GM21447 (cell line): ENCODE results near the gene RGL2.
A peak's percentile ranks its signal among the peaks of the same experiment; 100 is the strongest.

Experiments used
- ATAC-seq: cut with Tn5 transposase; IDR thresholded peaks from one replicate; pipeline ENCODE4 v1.9.1; 2021; ENCODE audit not compliant: unreplicated experiment

Gene RGL2

DNA sequence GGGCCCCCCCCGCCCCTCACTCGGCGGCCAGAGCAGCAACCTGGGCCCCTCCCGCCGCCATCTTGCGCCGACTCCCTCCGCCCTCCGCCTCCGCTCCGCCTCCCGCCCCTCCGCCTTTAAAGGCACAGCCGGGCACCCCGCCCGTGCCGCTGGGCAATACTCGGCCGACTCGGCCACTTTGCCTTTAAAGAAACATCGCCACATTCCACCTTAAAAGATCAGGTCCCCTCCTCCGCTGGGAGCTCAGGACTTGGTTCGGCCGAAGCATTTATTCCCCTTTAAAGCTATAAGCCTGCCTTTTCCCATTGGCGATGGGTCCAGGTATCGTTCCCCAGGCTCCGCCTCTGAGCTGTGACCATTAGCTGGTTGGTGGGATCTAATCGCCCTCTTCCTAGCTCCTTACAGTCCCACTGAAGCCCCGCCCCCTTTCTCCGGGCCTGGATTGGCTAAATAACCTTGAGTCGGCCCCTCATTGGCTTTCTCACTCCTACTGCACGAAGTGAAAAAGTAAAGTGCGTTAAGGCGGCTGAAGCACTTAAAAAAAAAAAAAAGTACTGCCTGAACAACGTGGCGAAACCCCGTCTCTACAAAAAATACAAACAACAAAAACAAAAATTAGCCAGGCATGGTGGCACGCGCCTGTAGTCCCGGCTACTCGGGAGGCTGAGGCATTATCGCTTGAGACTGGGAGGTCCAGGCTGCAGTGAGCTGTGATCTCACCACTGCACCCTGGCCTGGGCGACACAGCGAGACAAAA, 19.1 kb upstream of the RGL2 start, which contains the start of gene ZBTB22:
ZBTB22 (minus strand) TSS at position 76 of the 757 bp plus-strand sequence. CDS start 828 bp downstream, outside the sequence.
- peak; percentile 51 for ATAC-seq

DNA sequence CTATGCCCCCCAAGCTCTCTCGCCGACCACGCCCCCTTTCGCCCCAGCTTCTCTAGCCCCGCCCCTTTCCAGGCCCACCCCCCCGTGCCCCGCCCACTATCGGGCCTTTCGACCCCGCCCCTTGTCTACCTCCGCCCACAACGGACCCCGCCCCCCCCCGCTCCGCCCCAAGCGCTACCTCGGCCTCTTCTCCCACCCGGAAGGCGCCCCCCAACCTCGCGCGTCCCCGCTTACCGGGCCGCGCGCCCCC, 18.6 kb upstream of the RGL2 start:
- ATAC-seq: no peak

DNA sequence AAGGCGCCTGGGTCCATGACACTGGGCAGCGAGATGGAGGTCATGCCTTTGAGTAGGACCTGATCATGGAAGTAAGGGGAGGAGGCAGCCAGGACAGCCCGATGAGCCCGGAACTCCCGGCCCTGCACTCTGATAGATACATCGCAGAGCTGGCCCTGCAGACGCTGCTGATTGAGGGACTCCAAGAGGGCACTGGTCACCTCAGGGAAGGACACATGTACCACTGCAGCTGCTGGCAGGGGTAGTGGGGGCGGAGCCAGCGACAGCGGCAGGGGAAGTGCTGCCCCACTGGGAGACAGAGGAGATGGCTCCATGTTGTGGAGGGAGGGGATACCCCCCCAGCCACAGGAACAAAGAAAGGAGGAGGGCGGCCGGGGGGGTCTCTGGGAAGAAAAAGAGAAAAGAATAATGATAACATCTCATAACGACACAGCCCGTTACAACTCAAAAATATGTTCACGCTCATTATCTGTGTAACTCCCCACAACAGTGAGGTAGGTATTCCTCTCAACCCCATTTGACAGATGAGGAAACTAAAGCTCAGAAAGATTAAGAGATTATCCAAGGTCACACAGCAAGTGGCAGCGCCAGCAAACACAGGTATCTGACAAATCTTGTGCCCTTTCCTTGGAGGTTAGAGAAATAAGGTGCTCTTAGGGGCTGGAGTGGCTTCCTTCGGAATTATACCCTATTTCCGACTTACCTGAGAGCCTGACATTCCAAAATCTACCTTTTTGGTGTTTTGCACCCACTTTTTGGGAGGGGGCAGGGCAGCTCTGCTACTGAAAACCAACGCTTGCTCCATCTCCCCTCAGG, 18.1 kb upstream of the RGL2 start:
- no peak for ATAC-seq

DNA sequence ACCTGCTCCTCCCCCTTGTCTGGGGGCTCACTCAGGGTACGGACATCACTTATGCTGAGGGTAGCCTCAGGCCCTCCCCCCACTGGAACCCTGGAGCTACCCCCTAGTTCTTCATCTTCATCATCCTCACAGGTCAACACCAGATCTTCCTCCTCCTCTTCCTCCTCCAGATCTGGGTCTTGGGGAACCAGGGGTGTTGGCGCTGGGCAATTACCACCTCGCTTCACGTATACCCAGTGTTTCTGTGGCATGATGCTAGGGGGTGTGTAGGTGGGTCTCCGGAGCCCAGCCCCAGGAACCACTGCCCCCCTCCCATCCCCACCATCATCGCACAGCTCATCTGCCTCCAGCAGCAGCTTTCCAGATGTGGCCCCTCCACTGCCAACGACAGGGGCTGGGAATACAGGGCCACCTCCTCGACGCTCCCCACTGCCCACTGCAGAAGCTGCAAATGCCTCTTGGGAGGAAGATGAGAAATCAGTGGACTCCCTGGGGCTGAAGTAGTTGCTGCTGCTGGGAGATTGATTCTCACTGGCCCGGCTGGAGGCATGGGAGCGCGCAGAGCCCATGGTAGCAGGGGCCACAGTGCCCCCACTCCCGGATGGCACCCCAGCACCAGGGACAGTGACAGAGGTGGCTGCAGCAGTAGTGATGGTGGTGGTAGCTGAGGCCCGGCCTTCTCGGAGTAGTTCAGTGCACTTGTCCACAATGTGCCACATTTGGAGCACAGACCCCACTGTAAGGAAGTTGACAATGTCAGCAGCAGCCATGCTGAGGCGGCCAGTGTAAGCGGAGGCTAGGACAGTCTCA, 17.3 kb upstream of the RGL2 start:
- ATAC-seq: no peak

DNA sequence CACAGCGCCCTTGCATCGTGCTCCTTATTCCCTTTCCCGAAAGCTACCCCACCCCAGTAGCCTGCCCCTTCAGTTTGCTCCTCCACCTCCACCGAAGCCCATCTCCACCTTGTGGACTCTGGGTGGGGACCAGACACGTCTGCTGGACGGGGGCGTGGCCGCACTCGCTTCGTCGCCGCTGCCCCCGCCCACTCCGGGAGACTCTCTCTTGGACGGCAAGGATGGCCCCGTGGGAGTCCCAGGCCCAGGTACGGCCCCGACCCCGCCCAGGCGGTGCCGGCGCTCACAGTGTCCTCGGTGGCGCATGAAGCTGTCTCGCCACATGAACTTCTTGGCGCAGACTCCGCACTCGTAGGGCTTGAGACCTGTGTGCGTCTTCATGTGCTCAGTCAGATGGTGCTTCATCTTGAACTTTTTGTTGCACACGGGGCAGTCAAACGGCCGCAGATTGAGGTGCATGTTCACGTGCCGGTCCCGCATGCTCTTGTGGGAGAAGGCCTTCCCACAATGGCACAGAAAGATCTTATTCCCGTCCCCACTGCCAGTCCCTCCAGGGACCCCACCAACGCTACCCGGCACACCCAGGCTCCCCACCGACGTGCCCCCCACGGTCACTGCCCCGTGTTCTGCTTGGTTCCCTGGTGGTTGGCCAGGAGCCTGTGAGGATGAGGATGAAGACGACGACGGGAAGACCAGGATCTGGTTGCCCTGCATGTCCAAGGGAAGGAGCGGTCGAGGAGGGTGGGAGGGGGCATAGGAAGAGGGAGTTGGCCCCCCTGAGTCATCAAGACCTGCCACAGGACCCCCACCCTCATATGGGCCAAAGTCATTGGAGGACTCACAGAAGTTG, 16.4 kb upstream of the RGL2 start:
- no peak for ATAC-seq

DNA sequence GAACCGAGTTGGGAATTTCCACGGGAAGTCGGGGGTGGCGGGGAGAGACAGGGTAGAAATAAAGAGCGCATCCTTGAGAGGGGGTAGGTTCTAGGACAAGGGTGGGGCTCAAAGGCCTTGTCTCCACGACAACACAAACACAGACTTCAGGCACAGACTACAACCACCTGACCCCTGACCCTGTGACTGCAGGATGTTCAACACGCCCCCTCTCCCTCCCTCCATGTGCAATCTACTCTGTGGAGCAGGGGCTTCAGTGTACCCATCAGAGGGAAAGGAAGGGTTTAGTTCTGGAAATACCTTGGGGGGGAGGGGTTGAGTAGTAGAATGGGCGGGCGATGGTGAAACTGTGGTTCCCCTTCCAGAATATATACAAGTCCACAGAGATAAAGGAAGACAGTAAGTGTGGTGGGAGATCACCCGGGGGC, 15.8 kb upstream of the RGL2 start:
- no peak for ATAC-seq

DNA sequence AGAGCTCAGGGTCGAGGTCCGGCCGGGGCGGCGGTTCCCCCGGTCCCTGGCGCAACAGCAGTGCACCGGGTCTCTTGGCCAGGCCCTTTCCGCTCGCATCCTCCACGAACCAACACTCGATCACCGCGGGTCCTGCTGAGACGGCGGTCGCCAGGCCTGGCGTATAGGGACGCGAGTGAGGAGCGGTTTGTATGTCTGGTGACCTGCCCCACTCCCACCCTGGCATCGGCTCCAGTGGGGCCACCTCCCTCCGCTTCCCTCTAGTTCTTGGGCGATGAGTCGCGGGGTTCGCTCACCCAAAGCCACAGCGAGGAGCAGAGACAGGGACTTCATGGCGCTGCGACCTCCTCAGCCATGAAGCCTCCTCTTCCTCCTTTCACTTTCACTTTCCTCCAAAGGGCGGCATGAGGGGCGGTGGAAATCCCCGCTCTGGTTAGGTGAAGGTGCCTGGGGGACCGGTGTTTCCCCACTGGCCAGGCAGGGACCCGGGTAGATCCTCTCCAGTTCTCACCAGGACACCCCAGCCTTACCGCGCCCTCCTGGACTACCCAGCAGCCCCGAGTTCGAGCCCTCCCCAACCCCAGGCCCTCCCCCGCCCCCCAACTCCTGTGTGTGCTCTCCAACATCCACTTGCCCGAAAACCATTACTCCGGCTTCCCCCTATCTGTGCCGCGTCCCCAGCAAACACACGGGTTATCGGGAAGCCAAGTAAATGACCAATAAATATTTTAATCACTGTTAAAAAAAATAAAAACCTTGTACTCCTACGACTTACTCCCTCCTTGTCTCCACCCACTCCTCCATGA, 15.2 kb upstream of the RGL2 start, which contains the start of gene TAPBP:
TAPBP (minus strand) TSS at position 370 of the 806 bp plus-strand sequence; CDS start at position 333, 37 bp downstream.
- peak; percentile 36 for ATAC-seq

DNA sequence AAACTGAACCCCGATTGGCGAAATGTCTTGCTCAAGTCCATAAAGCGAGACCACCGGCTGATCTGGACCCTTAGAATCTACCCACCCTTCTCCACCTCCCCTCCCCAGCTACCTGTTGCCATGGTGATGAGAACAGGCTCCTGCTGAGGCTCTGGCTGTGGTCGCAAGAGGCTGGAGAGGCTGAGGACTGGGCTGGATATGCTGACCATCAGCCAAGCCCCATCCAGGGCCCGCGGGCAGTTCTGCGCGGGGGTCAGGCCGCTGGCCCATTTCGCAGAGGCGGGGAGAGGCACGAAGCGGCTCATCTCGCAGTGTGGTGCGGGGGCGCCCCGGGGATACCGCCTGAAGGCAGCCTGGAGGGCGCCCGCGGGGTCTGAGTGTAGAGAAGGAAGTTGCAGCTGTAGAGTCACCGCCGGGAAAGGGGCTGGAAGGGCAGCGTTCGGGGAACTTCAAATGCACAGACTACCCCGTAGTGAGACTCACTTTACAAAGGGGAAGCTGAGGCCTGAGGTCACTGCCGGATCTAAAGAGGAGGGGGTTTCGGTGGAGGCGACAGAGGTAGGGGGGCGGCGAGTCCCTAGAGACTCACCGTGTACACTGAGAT, 14.5 kb upstream of the RGL2 start:
- ATAC-seq: peak; percentile 9

DNA sequence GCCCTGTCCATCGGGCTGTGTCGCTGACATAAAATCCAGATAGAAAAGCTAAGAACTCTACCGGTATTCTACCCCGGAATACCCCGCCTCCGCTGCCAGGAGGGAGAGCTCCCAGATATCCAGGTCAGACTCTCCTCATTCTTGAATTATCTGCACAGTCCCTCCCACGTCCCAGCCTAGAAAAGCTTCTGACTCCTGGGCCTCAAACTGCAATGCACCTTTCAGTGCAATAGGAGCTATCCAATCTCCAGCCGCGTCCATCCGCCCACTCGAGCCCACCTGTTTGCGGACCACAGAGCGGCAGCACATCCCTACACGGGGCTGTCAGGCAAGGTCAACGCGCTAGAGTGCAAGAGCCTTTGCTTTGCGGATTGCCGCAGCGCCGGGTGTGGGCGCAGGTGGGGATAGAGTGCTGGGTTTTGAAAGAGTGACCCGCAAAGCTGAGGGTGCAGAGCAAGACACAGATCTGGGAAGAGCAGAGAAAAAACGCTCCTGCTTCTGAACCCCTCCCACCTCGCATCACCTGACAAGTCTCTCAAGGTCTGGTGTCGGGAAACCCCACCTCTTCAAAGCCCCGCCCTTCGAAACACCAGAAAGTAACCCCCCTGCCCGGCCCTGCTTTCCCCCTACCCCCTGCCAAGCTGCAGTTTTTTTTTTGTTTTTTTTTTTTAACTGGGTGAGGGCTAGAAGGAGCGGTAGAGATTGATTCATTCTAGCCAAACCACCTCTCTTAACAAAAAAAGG, 13.8 kb upstream of the RGL2 start:
- ATAC-seq: peak; percentile 37

DNA sequence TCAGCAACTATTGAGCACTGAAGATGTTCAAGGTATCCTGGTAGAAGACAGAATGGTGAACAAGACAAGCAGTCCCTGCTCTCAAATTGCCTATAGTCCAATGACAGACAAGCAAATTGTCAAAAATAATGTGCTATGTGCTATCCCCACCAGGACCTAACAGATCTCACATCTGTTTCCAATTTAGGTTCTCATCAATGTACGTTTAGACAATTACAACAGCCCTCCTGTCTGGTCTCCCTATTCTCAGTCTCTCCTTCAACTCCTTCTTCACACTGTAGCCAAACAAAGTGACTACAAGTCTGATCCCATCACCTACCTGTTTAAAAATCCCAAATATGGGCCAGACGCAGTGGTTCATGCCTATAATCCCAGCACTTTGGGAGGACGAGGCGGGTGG, 7.6 kb upstream of the RGL2 start:
- ATAC-seq: no peak

DNA sequence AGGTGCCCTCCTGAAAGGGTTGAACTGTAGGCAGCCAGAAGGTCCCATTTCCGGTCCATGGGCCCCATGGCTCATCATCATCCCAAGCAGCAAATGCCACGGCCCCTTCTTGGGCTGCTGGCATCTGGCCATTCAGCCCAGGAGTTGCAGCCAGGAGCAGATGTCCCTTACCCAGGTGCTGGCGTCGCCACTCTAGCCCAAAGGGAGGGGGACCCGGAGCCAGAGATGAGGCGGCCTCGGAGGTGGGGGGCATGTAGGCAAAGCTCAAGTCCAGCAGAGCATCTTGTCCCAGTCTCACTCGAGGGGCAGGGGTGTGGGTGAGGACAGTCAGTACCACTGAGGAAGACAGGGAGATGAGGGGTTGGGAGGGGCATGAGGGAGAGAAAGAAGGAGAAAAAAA, 6.3 kb upstream of the RGL2 start:
- no peak for ATAC-seq

DNA sequence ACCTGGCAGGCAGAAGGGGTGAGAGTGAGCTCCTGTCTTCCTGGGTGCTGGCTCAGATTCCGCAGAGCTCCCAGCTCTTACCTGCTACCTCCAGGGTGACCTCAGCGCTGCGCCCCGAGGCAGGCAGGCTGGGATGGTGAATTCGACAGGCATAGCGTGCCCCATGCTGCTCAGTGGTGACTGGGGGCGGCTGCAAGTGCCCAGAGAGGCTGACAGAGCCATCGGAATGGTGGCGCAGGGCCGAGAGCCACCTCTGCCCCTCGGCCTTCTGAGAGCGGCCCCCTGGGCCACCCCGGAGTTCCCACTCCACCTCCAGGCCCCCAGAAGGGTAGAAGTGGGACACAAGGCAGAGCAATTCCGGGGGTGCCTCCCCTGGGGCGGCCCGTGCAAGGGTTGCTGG, 5.5 kb upstream of the RGL2 start:
- no peak for ATAC-seq

DNA sequence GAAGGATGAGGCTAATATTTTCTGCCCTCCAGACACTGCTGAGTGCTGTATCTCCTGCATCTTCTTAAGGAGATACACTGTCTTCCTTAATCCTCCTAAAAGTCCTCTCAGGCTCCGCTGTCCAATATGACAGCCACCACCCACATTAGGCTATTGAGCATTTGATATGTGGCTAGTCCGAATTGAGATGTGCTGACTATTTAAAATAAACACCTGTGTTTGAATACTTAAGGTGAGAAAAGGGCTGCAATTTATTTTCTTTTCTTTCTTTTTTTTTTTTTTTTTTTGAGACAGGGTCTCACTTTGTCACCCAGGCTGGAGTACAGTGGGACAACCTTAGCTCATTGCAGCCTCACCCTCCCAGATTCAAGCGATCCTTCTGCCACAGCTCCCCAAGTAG, 3.1 kb upstream of the RGL2 start:
- no peak for ATAC-seq

DNA sequence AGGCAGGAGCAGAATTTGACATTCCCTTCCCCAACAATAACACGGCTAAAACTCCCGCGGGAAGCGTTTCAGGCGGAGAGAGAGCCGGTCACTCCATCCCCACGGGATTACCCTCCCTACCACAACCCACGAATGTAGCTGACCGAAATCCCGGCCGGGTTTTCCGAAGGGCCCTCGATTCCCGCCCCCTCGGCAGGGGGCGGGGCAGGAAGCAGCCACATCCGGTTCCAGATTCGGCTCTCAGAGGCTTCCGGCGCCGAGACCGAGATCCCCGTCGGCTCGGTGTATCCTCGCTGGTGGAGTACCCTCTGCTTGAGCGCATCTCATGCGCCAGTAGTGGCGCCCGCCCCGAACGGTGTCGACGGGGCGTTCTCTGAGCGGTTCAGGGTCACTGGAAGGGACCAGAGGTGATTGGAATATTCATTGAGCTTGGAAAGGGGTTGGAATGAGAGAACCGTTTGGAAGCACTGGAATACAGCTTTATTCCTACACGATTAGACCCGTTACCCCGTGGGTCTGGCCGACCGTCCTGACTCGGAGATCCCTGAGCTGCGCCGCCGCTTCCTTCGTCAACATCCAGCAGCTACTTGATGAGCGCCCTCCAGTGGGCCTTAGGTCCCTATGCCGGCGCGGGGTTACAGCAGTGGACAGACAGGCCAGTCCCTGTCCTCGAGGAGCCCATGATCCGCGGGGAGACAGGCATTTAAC, 649 bp upstream of the RGL2 start:
- peak; percentile 69 for ATAC-seq

DNA sequence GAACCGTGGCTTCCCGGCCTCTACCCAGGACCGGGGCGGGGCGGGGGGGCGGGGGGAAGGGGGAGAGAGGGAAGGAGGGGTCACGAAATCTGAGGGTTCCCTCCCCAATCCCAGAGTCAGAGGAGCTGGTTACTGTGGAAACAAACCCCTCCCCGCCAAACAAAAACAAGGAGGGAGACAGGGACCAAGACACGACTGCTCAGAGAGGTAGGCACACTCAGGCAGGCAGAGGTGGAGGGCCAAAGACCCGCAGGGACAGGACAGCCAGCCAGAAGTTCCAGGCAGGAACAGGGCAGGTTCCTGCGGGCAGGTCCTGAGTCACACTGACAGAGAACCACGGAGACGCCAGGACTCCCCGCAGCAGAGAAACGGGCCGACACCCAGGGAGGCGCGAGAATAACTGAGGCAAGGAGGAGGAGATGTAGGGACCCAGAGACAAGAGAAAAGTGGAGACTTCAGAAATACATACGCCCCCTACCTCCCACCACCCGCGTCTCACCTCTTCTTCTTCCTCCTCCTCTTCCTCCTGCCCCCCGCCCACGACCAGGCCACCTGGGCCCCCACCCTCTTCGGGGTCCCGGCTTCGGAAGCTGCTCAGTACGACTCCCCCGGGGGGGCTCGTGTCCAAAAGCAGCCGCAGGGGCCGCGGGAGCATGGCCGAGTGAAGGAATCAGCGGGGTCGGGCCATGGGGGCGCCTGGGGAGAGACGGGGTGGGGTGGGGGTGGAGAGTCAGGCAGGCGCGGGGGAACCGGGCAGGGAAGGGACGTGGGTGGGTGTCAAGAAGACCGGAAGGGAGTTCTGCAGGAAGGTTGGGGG, 578 bp downstream of the RGL2 start:
- no peak for ATAC-seq

DNA sequence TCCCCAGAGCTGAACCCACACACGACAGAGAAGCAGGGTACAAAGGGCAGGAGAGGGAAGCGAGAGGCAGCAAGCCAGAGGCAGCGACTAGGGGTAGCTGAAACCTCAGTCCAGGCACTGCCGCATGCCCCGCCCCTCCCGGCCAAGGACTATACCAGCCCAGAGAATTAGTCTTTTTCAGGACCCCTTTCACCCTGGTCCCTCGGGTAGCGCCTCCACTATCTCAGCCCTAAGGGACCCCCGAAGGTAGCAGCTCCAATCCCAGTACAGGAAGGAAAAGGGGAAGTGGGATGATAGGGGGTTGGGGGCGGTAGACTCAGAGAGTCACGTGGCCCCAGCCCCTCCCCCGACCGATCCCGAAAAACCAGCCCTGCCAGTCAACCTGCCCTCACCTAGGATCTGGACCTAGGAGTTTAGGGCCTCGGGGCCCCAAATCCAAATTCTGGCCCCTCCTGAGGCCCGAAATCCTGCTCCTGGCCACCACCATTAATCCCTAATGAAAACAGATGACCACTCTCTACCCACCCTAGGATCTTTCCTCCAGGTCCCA, 1.3 kb downstream of the RGL2 start:
- no peak for ATAC-seq

DNA sequence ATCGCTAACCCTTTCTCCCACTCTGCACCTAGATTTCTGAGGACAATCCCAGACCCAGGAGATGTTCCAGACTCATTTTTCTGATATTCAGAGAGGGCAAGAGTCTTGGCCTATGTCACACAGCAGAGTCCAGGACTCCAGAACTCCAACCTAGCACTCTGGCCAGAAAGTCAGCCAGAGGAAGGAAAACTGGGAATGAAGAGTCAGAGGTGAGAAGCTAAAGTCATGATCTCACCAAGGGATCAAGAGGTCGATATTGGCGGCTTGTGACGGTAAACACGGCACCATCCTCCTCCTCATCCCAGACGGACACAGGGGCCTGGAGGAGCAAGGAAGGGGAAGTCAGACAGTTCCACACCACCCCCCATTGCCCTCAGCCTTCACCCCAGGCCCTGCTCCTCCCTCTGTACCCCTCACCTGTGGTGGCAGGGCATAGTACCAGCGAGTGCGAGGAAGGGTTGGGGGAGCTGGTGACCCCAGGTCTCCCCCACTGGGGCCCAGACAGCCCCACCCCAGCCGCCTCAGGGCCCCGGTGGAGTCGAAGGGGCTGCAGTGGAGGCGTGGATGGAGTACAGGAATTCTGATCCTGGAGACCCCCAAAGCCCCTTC, 1.8 kb downstream of the RGL2 start:
- no peak for ATAC-seq
